Ecto neural progenitor cell (in vitro differentiated cells): ENCODE results near the gene NABP1.

Experiments used
- DNase-seq: peaks from one replicate; pipeline ENCODE4 v3.0.0-alpha.2; 2018; ENCODE audit warnings: low spot score

NABP1 gene

GRCh38 chr2:191707542-191707941 is 29.6 kb downstream of the NABP1 start:
- DNase-seq, result no peak

- DNase-seq, result no peak
Measured at GRCh38 chr2:191710411-191710900, 32.5 kb downstream of the NABP1 start.

GRCh38 chr2:191711621-191712020 is 33.7 kb downstream of the NABP1 start:
- no peak for DNase-seq

GRCh38 chr2:191713837-191714236 is 35.9 kb downstream of the NABP1 start:
- DNase-seq, result no peak

- no peak for DNase-seq
Measured at GRCh38 chr2:191714925-191715324, 37.0 kb downstream of the NABP1 start.

- DNase-seq, result no peak
Measured at GRCh38 chr2:191715471-191715870, 37.5 kb downstream of the NABP1 start.

- no peak for DNase-seq
Measured at GRCh38 chr2:191719261-191719660, 41.3 kb downstream of the NABP1 start.

GRCh38 chr2:191719938-191720337 is 42.0 kb downstream of the NABP1 start:
- no peak for DNase-seq

- DNase-seq, result no peak
Measured at GRCh38 chr2:191721331-191721730, 43.4 kb downstream of the NABP1 start.

GRCh38 chr2:191724015-191724414 is 46.1 kb downstream of the NABP1 start:
- DNase-seq, result no peak

GRCh38 chr2:191728750-191729624 is 51.1 kb downstream of the NABP1 start:
- DNase-seq, result no peak

GRCh38 chr2:191730263-191730662 is 52.3 kb downstream of the NABP1 start:
- no peak for DNase-seq
